ENCODE results near the gene PCGF5.

DNA sequence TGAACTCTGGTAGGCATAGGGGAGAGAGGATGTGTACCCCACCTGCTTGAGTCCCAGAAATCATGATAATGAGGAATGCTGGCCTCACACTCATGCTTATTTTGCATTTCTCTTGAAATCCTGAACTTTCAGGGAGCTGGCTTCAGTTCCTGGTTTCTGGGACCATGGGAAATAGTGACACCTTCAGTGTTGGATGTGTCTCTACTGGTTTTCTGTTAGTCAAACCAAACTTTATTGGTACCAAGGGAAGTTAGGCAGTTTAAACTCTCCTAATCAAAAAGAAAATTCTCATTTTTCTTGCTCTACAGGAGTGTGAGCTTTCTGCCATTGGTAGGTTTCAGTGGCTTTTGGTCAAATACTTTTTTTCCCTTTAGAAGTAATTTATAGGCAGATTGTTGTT is 11.8 kb upstream of the PCGF5 start:
- TF ChIP-seq, protein P1, sequence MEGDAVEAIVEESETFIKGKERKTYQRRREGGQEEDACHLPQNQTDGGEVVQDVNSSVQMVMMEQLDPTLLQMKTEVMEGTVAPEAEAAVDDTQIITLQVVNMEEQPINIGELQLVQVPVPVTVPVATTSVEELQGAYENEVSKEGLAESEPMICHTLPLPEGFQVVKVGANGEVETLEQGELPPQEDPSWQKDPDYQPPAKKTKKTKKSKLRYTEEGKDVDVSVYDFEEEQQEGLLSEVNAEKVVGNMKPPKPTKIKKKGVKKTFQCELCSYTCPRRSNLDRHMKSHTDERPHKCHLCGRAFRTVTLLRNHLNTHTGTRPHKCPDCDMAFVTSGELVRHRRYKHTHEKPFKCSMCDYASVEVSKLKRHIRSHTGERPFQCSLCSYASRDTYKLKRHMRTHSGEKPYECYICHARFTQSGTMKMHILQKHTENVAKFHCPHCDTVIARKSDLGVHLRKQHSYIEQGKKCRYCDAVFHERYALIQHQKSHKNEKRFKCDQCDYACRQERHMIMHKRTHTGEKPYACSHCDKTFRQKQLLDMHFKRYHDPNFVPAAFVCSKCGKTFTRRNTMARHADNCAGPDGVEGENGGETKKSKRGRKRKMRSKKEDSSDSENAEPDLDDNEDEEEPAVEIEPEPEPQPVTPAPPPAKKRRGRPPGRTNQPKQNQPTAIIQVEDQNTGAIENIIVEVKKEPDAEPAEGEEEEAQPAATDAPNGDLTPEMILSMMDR (IDR thresholded peaks at IDR 0.05): no peak
- no peak for TF ChIP-seq POLR2A (IDR thresholded peaks at IDR 0.05)

All from adrenal gland (tissue), 5 donors.